H9 (cell line): ENCODE results near the gene MAPK7. TPM values are rescaled to one million over a fixed set of nuclear protein-coding genes. Genes with fewer than 3 reads are reported as not detected.

Experiments used
- DNase-seq: peaks from one replicate; pipeline ENCODE4 v3.0.0-alpha.2; 2017
- H2AFZ ChIP-seq: one replicate; pipeline ENCODE4 v1.6.1; 2013; ENCODE audit warnings: mild to moderate bottlenecking, low read length, control low read depth, moderate library complexity
- H2AK5ac ChIP-seq: 2 replicates; pipeline ENCODE4 v1.6.1; 2013; ENCODE audit warnings: low read length, control low read depth, mixed read lengths; ENCODE audit not compliant: insufficient read length
- H2BK120ac ChIP-seq: one replicate; pipeline ENCODE4 v1.6.1; 2013; ENCODE audit warnings: low read depth, mild to moderate bottlenecking, low read length, control low read depth, inconsistent platforms; ENCODE audit not compliant: poor library complexity, severe bottlenecking
- H2BK12ac ChIP-seq: 2 replicates; pipeline ENCODE4 v1.6.1; 2013; ENCODE audit warnings: low read length, control low read depth, mixed read lengths, low read depth; ENCODE audit not compliant: insufficient read length
- H2BK15ac ChIP-seq: 2 replicates; pipeline ENCODE4 v1.6.1; 2013; ENCODE audit warnings: low read depth, low read length, control low read depth
- H2BK20ac ChIP-seq: one replicate; pipeline ENCODE4 v1.6.1; 2013; ENCODE audit warnings: low read depth, mild to moderate bottlenecking, low read length, control low read depth, inconsistent platforms; ENCODE audit not compliant: poor library complexity, severe bottlenecking
- H2BK5ac ChIP-seq: 2 replicates; pipeline ENCODE4 v1.6.1; 2013; ENCODE audit warnings: low read length, control low read depth, mixed read lengths; ENCODE audit not compliant: insufficient read length
- H3K14ac ChIP-seq: 2 replicates; pipeline ENCODE4 v1.6.1; 2013; ENCODE audit warnings: low read length, control low read depth; ENCODE audit not compliant: insufficient read depth
- H3K18ac ChIP-seq: 2 replicates; pipeline ENCODE4 v1.6.1; 2013; ENCODE audit warnings: low read depth, mild to moderate bottlenecking, mixed read lengths, low read length, control low read depth; ENCODE audit not compliant: insufficient read length
- H3K23ac ChIP-seq: 2 replicates; pipeline ENCODE4 v1.6.1; 2013; ENCODE audit warnings: low read length, control low read depth, mixed read lengths, low read depth; ENCODE audit not compliant: insufficient read length
- H3K23me2 ChIP-seq: 2 replicates; pipeline ENCODE4 v1.6.1; 2013; ENCODE audit warnings: low read depth, mild to moderate bottlenecking, mixed read lengths, low read length, control low read depth; ENCODE audit not compliant: insufficient read length, poor library complexity, severe bottlenecking
- H3K27ac ChIP-seq: 2 replicates; pipeline ENCODE4 v1.5.1; 2013; ENCODE audit warnings: low read length, control low read depth, mixed read lengths, low read depth; ENCODE audit not compliant: insufficient read length
- H3K27me3 ChIP-seq: 2 replicates; pipeline ENCODE4 v1.6.1; 2013; ENCODE audit warnings: low read length, control low read depth, inconsistent platforms; ENCODE audit not compliant: insufficient read depth
- H3K4ac ChIP-seq: 2 replicates; pipeline ENCODE4 v1.6.1; 2013; ENCODE audit warnings: low read depth, mild to moderate bottlenecking, control low read depth, inconsistent platforms, low read length, moderate library complexity
- H3K4me1 ChIP-seq: 2 replicates; pipeline ENCODE4 v1.6.1; 2013; ENCODE audit warnings: low read length, control low read depth, inconsistent platforms; ENCODE audit not compliant: insufficient read depth
- H3K4me2 ChIP-seq: 2 replicates; pipeline ENCODE4 v1.6.1; 2013; ENCODE audit warnings: low read length, control low read depth, mixed read lengths; ENCODE audit not compliant: insufficient read length, insufficient read depth
- H3K56ac ChIP-seq: 2 replicates; pipeline ENCODE4 v1.6.1; 2013; ENCODE audit warnings: low read depth, mild to moderate bottlenecking, mixed read lengths, low read length, control low read depth; ENCODE audit not compliant: insufficient read length
- H3K79me1 ChIP-seq: 2 replicates; pipeline ENCODE4 v1.6.1; 2013; ENCODE audit warnings: low read depth, mild to moderate bottlenecking, moderate library complexity, low read length, control low read depth, inconsistent platforms; ENCODE audit not compliant: insufficient read depth, poor library complexity, severe bottlenecking
- H3K79me2 ChIP-seq: 2 replicates; pipeline ENCODE4 v1.6.1; 2013; ENCODE audit warnings: low read length, control low read depth, inconsistent platforms; ENCODE audit not compliant: insufficient read depth
- H3K9ac ChIP-seq: 2 replicates; pipeline ENCODE4 v1.6.1; 2013; ENCODE audit warnings: low read length, control low read depth, mixed read lengths; ENCODE audit not compliant: insufficient read length; ENCODE audit errors: extremely low read depth
- H3K9me3 ChIP-seq: one replicate; pipeline ENCODE4 v1.6.1; 2013; ENCODE audit warnings: low read depth, low read length, inconsistent platforms; ENCODE audit not compliant: control insufficient read depth
- H3T11ph ChIP-seq: one replicate; pipeline ENCODE4 v1.6.1; 2013; ENCODE audit warnings: mild to moderate bottlenecking, low read length, control low read depth, inconsistent platforms
- H4K20me1 ChIP-seq: one replicate; pipeline ENCODE4 v1.6.1; 2013; ENCODE audit not compliant: control insufficient read depth, insufficient read length, insufficient read depth
- H4K5ac ChIP-seq: 2 replicates; pipeline ENCODE4 v1.6.1; 2013; ENCODE audit warnings: low read depth, mild to moderate bottlenecking, mixed read lengths, low read length, control low read depth; ENCODE audit not compliant: insufficient read length
- H4K8ac ChIP-seq: replicated peaks from 2 replicates; pipeline ENCODE4 v1.6.1; 2013; ENCODE audit warnings: low read length, control low read depth, mixed read lengths, low read depth; ENCODE audit not compliant: insufficient read length
- H4K91ac ChIP-seq: 2 replicates; pipeline ENCODE4 v1.6.1; 2013; ENCODE audit warnings: low read depth, mild to moderate bottlenecking, moderate library complexity, mixed read lengths, low read length, control low read depth; ENCODE audit not compliant: insufficient read length
- H3K27ac Mint-ChIP-seq, 3 experiments: 2 replicates in 2 of 3; 3 replicates in 1 of 3; pipeline ENCODE4 v1.8.0; 2020 to 2021; ENCODE audit warnings: mixed read lengths in 3 of 3, mild to moderate bottlenecking in 1 of 3, moderate library complexity in 1 of 3
- H3K27me3 Mint-ChIP-seq: 2 replicates; pipeline ENCODE4 v1.8.0; 2021; ENCODE audit warnings: low read depth, mild to moderate bottlenecking, moderate library complexity, mixed read lengths
- H3K36me3 Mint-ChIP-seq, 3 experiments: 2 replicates in 2 of 3; 3 replicates in 1 of 3; pipeline ENCODE4 v1.8.0; 2020 to 2021; ENCODE audit warnings: low read depth in 3 of 3, mixed read lengths in 3 of 3; ENCODE audit not compliant: insufficient read depth in 1 of 3
- H3K4me1 Mint-ChIP-seq, 2 experiments: 2 replicates each; pipeline ENCODE4 v1.8.0; 2020; ENCODE audit warnings: mixed read lengths in 2 of 2
- H3K4me3 Mint-ChIP-seq, 2 experiments: 2 replicates in 1 of 2; 3 replicates in 1 of 2; pipeline ENCODE4 v1.8.0; 2020 to 2021; ENCODE audit warnings: mild to moderate bottlenecking in 2 of 2, mixed read lengths in 2 of 2, moderate library complexity in 1 of 2
- H3K9me3 Mint-ChIP-seq, 2 experiments: 2 replicates in 1 of 2; 3 replicates in 1 of 2; pipeline ENCODE4 v1.8.0; 2020; ENCODE audit warnings: mild to moderate bottlenecking in 2 of 2, mixed read lengths in 2 of 2, moderate library complexity in 1 of 2
- CTCF ChIP-seq: fragments of 200-600 bp; sonication (generic); conservative IDR thresholded peaks from 3 replicates; pipeline ENCODE4 v1.8.0; 2021; ENCODE audit warnings: antibody characterized with exemption, mild to moderate bottlenecking
- WGBS: extraction: QIAGEN DNeasy Blood & Tissue Kit; methylation state at CpG from one replicate; pipeline ENCODE4 v1.1.7; 2013; ENCODE audit warnings: missing lambda C conversion rate, low lambda C conversion rate, mixed read lengths; ENCODE audit not compliant: insufficient read length; ENCODE audit errors: extremely low coverage; 5-methylcytosine and 5-hydroxymethylcytosine counted together
- total RNA-seq: library from RNA; stranded (reverse); gene quantifications from 2 replicates; pipeline ENCODE4 v1.2.1, GENCODE V29; 2021

MAPK7 gene
- total RNA-seq, 1 experiment from 2014 or later = 43.8 TPM

GRCh38 chr17:19397556-19398041 is 19.3 kb downstream of the MAPK7 start:
- H2AK5ac ChIP-seq = no peak overlapping the region
- H3K9me3 ChIP-seq = no peaks in the 10 kb centered on the region
- H2BK15ac ChIP-seq = no peak overlapping the region
- Mint-ChIP-seq H3K4me1 (peaks cover 14 to 25% of the 10 kb centered on the region in 2 experiments), H3K27ac (no peak overlapping the region), H3K27me3 (no peaks in the 10 kb centered on the region; the same call in 1 of the 2 replicates), H3K9me3 (no peaks in the 10 kb centered on the region; a peak in 1 of 5 replicates), H3K4me3 (no peak overlapping the region), H3K36me3 (peaks cover 0 to 5% (median 0%) of the 10 kb centered on the region in 3 experiments; a peak in 1 of 7 replicates)
- H3K79me2 ChIP-seq = no peaks in the 10 kb centered on the region
- H2BK120ac ChIP-seq = no peak overlapping the region
- H4K20me1 ChIP-seq = no peaks in the 10 kb centered on the region
- H3K23me2 ChIP-seq = no peaks in the 10 kb centered on the region
- no peaks in the 10 kb centered on the region for H3K79me1 ChIP-seq
- no peak overlapping the region for H4K5ac ChIP-seq
- H3K9ac ChIP-seq = no peak overlapping the region
- no peak overlapping the region for H3K27ac ChIP-seq
- H4K8ac ChIP-seq = no peak overlapping the region
- no peak overlapping the region for H3K56ac ChIP-seq
- no peak overlapping the region for H3K14ac ChIP-seq
- H3K18ac ChIP-seq = no peak overlapping the region
- no peaks in the 10 kb centered on the region for H3K27me3 ChIP-seq
- no peak overlapping the region for H3K23ac ChIP-seq
- H3K4me1 ChIP-seq = no peaks in the 10 kb centered on the region; the same call in 1 of the 2 replicates
- no peak overlapping the region for H3K4me2 ChIP-seq
- no peak overlapping the region for H2AFZ ChIP-seq
- H2BK20ac ChIP-seq = no peak overlapping the region
- H4K91ac ChIP-seq = no peak overlapping the region
- WGBS = no CpG with 5 or more reads among the region's 6 CpGs
- no peak overlapping the region for H2BK12ac ChIP-seq
- no peak overlapping the region for H3T11ph ChIP-seq
- no peak overlapping the region for H2BK5ac ChIP-seq
- peak; percentile 76 for TF ChIP-seq CTCF
- H3K4ac ChIP-seq = no peak overlapping the region
- DNase-seq = peak; percentile 85
